HEK293 (cell line): ENCODE data around the gene KRTAP24-1.

Source experiments
- CTCF ChIA-PET: fragments of 350-600 bp; formaldehyde crosslinking; extraction: SDS; loops from one replicate; lab custom pipeline; 2021; ENCODE audit warnings: antibody characterized with exemption; lab: Yijun Ruan, JAX
- POLR2A ChIA-PET: fragments of 300-600 bp; formaldehyde crosslinking; extraction: SDS; loops from one replicate; lab custom pipeline; 2020; ENCODE audit warnings: antibody characterized with exemption, inconsistent platforms; lab: Yijun Ruan, JAX
- H3K27ac ChIP-seq: fragments of 200-500 bp; sonication (Bioruptor generic); 2 replicates; pipeline ENCODE4 v1.5.1; 2014; ENCODE audit warnings: low read depth, low read length, control low read depth, inconsistent platforms; ENCODE audit errors: extremely low read depth
- H3K36me3 ChIP-seq, 2 experiments: fragments of 200-500 bp in 1 of 2; sonication (Bioruptor generic) in 1 of 2; 1 replicate in 1 of 2; 2 replicates in 1 of 2; pipeline ENCODE4 v1.5.1; 2014 to 2017; ENCODE audit warnings: inconsistent platforms in 2 of 2, low read length in 2 of 2; ENCODE audit not compliant: control insufficient read depth in 2 of 2, insufficient read depth in 1 of 2
- H3K4me1 ChIP-seq: fragments of 200-500 bp; sonication (Bioruptor generic); 2 replicates; pipeline ENCODE4 v1.5.1; 2014; ENCODE audit warnings: mild to moderate bottlenecking, low read length, inconsistent platforms; ENCODE audit not compliant: control insufficient read depth, insufficient read depth
- H3K4me3 ChIP-seq: 2 replicates; pipeline ENCODE4 v1.5.1; 2011; ENCODE audit warnings: low read depth, mild to moderate bottlenecking, control low read depth, low read length, moderate library complexity
- H3K9me3 ChIP-seq: fragments of 200-500 bp; sonication (Bioruptor generic); 2 replicates; pipeline ENCODE4 v1.5.1; 2014; ENCODE audit warnings: low read depth, low read length, inconsistent platforms; ENCODE audit not compliant: control insufficient read depth, insufficient read depth
- KLF16 ChIP-seq: fragments of 450-650 bp; formaldehyde crosslinking; IDR thresholded peaks from 2 replicates; pipeline ENCODE4 v1.5.1; 2017; ENCODE audit warnings: missing biosample characterization, missing genetic modification characterization
- OVOL3 ChIP-seq: fragments of 450-650 bp; formaldehyde crosslinking; IDR thresholded peaks from 2 replicates; pipeline ENCODE4 v1.5.1; 2016; ENCODE audit warnings: missing biosample characterization, missing genetic modification characterization
- SALL2 ChIP-seq: fragments of 450-650 bp; formaldehyde crosslinking; IDR thresholded peaks from 2 replicates; pipeline ENCODE4 v1.5.0; 2017; ENCODE audit warnings: missing biosample characterization, mild to moderate bottlenecking, missing genetic modification characterization, borderline replicate concordance
- YY1 ChIP-seq: fragments of 450-650 bp; formaldehyde crosslinking; IDR thresholded peaks from 2 replicates; pipeline ENCODE4 v1.5.1; 2018; ENCODE audit warnings: missing biosample characterization, missing genetic modification characterization
- ZBTB26 ChIP-seq: fragments of 450-650 bp; formaldehyde crosslinking; optimal IDR thresholded peaks from 2 replicates; pipeline ENCODE3; 2016; ENCODE audit warnings: missing biosample characterization, mild to moderate bottlenecking, missing genetic modification characterization
- ZNF175 ChIP-seq: fragments of 450-650 bp; formaldehyde crosslinking; IDR thresholded peaks from 2 replicates; pipeline ENCODE4 v1.5.1; 2016; ENCODE audit warnings: missing biosample characterization, missing genetic modification characterization
- ZNF266 ChIP-seq: fragments of 450-650 bp; formaldehyde crosslinking; IDR thresholded peaks from 2 replicates; pipeline ENCODE4 v1.5.1; 2016; ENCODE audit warnings: missing biosample characterization, missing genetic modification characterization, low read depth
- ZNF521 ChIP-seq: fragments of 450-650 bp; formaldehyde crosslinking; IDR thresholded peaks from 2 replicates; pipeline ENCODE4 v1.5.1; 2017; ENCODE audit warnings: missing biosample characterization, mild to moderate bottlenecking, missing genetic modification characterization
- ZNF530 ChIP-seq: fragments of 450-650 bp; formaldehyde crosslinking; IDR thresholded peaks from 2 replicates; pipeline ENCODE4 v1.5.1; 2016; ENCODE audit warnings: low read depth, missing biosample characterization, missing genetic modification characterization
- ZNF544 ChIP-seq: fragments of 450-650 bp; formaldehyde crosslinking; IDR thresholded peaks from 2 replicates; pipeline ENCODE4 v1.5.0; 2017; ENCODE audit warnings: missing biosample characterization, missing genetic modification characterization
- ZNF660 ChIP-seq: fragments of 450-650 bp; IDR thresholded peaks from 2 replicates; pipeline ENCODE4 v1.5.1; 2018; ENCODE audit warnings: missing biosample characterization, mild to moderate bottlenecking, missing genetic modification characterization
- ZNF776 ChIP-seq: fragments of 450-650 bp; formaldehyde crosslinking; IDR thresholded peaks from 2 replicates; pipeline ENCODE4 v1.5.0; 2017; ENCODE audit warnings: missing biosample characterization, missing genetic modification characterization, borderline replicate concordance
- ZNF830 ChIP-seq: fragments of 450-650 bp; IDR thresholded peaks from 2 replicates; pipeline ENCODE4 v1.5.0; 2018; ENCODE audit warnings: missing biosample characterization, missing genetic modification characterization, low read depth, mild to moderate bottlenecking, moderate library complexity
- ZNF843 ChIP-seq: fragments of 450-650 bp; formaldehyde crosslinking; IDR thresholded peaks from 2 replicates; pipeline ENCODE4 v1.5.1; 2016; ENCODE audit warnings: missing biosample characterization, missing genetic modification characterization
- ZSCAN30 ChIP-seq: fragments of 450-650 bp; IDR thresholded peaks from 2 replicates; pipeline ENCODE4 v1.5.1; 2018; ENCODE audit warnings: missing biosample characterization, mild to moderate bottlenecking, missing genetic modification characterization, moderate library complexity
- TF ChIP-seq, protein P1 (sequence below): fragments of 450-650 bp; formaldehyde crosslinking; IDR thresholded peaks from 2 replicates; pipeline ENCODE4 v1.5.1; 2017; ENCODE audit warnings: missing biosample characterization, missing genetic modification characterization
- TF ChIP-seq, protein P2 (sequence below): fragments of 450-650 bp; formaldehyde crosslinking; IDR thresholded peaks from 2 replicates; pipeline ENCODE4 v1.5.1; 2016; ENCODE audit warnings: missing biosample characterization, missing genetic modification characterization
- TF ChIP-seq, protein P3 (sequence below): fragments of 450-650 bp; formaldehyde crosslinking; IDR thresholded peaks from 2 replicates; pipeline ENCODE4 v1.5.1; 2016; ENCODE audit warnings: missing biosample characterization, missing genetic modification characterization, borderline replicate concordance
- TF ChIP-seq, protein P4 (sequence below): fragments of 450-650 bp; formaldehyde crosslinking; IDR thresholded peaks from 2 replicates; pipeline ENCODE4 v1.5.1; 2016; ENCODE audit warnings: missing biosample characterization, missing genetic modification characterization

Gene KRTAP24-1, protein sequence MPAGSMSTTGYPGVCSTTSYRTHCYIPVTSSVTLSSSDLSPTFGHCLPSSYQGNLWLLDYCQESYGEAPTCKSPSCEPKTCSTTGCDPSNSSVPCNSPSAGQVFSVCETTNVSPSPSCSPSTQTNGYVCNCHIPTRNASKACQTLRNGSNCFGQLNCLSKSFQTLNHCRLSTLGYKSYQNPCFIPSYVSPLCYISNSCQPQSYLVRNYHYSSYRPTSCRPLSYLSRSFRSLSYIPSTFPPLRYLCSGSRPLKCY

DNA sequence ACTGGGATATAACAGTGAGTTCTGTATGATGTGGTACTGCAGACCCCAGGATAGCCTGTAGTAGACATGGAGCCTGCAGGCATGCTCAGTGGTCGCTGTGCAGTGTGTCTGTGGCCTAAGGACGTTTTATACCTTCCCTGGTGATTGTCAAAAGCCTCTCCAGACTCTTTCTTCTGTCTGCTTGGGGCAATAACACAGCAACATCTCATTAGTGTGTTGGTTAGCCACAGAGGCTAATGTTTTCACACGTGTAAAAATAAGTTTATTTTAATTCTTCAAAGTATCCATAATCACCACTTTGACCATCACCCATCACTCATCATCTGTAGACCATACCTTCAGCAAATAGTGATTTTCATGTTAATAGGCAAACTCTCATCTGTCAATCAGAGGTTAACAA is at the start of gene KRTAP24-1:
KRTAP24-1 (minus strand) TSS at position 101 of the 400 bp plus-strand sequence; CDS start at position 83, 18 bp downstream.
- POLR2A ChIA-PET: no interaction called here
- CTCF ChIA-PET: no interaction called here
- no peak for TF ChIP-seq ZNF521
- TF ChIP-seq ZNF530 (tag by site-specific recombination): no peak
- no peak for TF ChIP-seq ZNF175 (tag by site-specific recombination)
- TF ChIP-seq ZNF776 (tag by site-specific recombination): no peak
- TF ChIP-seq, protein P1, sequence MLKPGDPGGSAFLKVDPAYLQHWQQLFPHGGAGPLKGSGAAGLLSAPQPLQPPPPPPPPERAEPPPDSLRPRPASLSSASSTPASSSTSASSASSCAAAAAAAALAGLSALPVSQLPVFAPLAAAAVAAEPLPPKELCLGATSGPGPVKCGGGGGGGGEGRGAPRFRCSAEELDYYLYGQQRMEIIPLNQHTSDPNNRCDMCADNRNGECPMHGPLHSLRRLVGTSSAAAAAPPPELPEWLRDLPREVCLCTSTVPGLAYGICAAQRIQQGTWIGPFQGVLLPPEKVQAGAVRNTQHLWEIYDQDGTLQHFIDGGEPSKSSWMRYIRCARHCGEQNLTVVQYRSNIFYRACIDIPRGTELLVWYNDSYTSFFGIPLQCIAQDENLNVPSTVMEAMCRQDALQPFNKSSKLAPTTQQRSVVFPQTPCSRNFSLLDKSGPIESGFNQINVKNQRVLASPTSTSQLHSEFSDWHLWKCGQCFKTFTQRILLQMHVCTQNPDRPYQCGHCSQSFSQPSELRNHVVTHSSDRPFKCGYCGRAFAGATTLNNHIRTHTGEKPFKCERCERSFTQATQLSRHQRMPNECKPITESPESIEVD (tag by site-specific recombination): no peak
- TF ChIP-seq, protein P2, sequence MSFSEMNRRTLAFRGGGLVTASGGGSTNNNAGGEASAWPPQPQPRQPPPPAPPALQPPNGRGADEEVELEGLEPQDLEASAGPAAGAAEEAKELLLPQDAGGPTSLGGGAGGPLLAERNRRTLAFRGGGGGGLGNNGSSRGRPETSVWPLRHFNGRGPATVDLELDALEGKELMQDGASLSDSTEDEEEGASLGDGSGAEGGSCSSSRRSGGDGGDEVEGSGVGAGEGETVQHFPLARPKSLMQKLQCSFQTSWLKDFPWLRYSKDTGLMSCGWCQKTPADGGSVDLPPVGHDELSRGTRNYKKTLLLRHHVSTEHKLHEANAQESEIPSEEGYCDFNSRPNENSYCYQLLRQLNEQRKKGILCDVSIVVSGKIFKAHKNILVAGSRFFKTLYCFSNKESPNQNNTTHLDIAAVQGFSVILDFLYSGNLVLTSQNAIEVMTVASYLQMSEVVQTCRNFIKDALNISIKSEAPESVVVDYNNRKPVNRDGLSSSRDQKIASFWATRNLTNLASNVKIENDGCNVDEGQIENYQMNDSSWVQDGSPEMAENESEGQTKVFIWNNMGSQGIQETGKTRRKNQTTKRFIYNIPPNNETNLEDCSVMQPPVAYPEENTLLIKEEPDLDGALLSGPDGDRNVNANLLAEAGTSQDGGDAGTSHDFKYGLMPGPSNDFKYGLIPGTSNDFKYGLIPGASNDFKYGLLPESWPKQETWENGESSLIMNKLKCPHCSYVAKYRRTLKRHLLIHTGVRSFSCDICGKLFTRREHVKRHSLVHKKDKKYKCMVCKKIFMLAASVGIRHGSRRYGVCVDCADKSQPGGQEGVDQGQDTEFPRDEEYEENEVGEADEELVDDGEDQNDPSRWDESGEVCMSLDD: no peak
- no peak for TF ChIP-seq OVOL3 (tag by site-specific recombination)
- TF ChIP-seq ZNF830: no peak
- TF ChIP-seq ZBTB26 (tag by site-specific recombination): no peak
- TF ChIP-seq SALL2 (tag by site-specific recombination): no peak
- TF ChIP-seq, protein P3, sequence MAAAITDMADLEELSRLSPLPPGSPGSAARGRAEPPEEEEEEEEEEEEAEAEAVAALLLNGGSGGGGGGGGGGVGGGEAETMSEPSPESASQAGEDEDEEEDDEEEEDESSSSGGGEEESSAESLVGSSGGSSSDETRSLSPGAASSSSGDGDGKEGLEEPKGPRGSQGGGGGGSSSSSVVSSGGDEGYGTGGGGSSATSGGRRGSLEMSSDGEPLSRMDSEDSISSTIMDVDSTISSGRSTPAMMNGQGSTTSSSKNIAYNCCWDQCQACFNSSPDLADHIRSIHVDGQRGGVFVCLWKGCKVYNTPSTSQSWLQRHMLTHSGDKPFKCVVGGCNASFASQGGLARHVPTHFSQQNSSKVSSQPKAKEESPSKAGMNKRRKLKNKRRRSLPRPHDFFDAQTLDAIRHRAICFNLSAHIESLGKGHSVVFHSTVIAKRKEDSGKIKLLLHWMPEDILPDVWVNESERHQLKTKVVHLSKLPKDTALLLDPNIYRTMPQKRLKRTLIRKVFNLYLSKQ (tag by site-specific recombination): no peak
- TF ChIP-seq YY1 (tag by site-specific recombination): no peak
- TF ChIP-seq ZSCAN30: no peak
- no peak for TF ChIP-seq KLF16 (tag by site-specific recombination)
- TF ChIP-seq, protein P4, sequence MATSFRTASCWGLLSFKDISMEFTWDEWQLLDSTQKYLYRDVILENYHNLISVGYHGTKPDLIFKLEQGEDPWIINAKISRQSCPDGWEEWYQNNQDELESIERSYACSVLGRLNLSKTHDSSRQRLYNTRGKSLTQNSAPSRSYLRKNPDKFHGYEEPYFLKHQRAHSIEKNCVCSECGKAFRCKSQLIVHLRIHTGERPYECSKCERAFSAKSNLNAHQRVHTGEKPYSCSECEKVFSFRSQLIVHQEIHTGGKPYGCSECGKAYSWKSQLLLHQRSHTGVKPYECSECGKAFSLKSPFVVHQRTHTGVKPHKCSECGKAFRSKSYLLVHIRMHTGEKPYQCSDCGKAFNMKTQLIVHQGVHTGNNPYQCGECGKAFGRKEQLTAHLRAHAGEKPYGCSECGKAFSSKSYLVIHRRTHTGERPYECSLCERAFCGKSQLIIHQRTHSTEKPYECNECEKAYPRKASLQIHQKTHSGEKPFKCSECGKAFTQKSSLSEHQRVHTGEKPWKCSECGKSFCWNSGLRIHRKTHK (tag by site-specific recombination): no peak
- no peak for TF ChIP-seq ZNF843 (tag by site-specific recombination)
- TF ChIP-seq ZNF266 (tag by site-specific recombination): no peak
- TF ChIP-seq ZNF544: no peak
- no peak for TF ChIP-seq ZNF660 (tag by site-specific recombination)
- H3K27ac ChIP-seq: no peak within 1 kb of the TSS
- no peak within 1 kb of the TSS for H3K4me3 ChIP-seq
- H3K4me1 ChIP-seq: no peaks in the 10 kb centered on the region
- H3K36me3 ChIP-seq: no peaks in the 10 kb centered on the region
- no peaks in the 10 kb centered on the region for H3K9me3 ChIP-seq
